Astrocyte (in vitro differentiated cells and primary cell): ENCODE measurements around the gene PPP1R7.

Source experiments
- CTCF ChIP-seq: IDR thresholded peaks from 2 replicates; pipeline ENCODE4 v1.5.1; 2011; ENCODE audit warnings: low read depth, mild to moderate bottlenecking, inconsistent platforms, low read length, moderate library complexity; ENCODE audit not compliant: insufficient read depth
- EZH2 ChIP-seq: IDR thresholded peaks from 2 replicates; pipeline ENCODE4 v1.6.1; 2012; ENCODE audit warnings: mild to moderate bottlenecking, low read length, inconsistent platforms; ENCODE audit not compliant: insufficient read depth

GRCh38 chr2:241193271-241193670, 43.0 kb downstream of the PPP1R7 start:
- no peak for TF ChIP-seq CTCF
- no peak for TF ChIP-seq EZH2
